ENCODE results near the gene SLC25A38.
"Not testable (repeated sequence)": the region's sequence is repeated elsewhere in the genome, so short reads cannot be mapped to it uniquely, and the experiment has no call there.

DNA sequence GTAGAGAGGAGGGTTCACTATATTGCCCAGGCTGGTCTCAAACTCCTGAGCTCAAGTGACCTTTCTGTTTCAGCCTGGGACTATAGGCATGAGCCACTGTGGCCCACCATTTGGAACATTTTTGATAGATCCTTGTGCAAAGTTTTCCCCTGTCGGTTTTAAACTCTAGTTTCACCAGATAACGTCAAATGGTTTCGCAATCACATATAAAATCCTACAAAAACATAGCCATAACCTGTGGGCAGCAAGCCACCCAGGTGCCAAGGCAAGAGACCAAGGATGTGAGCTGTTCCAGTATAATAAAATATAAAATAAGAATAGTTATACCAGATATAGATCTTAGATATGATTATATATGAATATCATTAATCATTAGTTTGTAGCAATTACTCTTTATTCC, 33.8 kb downstream of the SLC25A38 start:
- TF ChIP-seq, protein P1, sequence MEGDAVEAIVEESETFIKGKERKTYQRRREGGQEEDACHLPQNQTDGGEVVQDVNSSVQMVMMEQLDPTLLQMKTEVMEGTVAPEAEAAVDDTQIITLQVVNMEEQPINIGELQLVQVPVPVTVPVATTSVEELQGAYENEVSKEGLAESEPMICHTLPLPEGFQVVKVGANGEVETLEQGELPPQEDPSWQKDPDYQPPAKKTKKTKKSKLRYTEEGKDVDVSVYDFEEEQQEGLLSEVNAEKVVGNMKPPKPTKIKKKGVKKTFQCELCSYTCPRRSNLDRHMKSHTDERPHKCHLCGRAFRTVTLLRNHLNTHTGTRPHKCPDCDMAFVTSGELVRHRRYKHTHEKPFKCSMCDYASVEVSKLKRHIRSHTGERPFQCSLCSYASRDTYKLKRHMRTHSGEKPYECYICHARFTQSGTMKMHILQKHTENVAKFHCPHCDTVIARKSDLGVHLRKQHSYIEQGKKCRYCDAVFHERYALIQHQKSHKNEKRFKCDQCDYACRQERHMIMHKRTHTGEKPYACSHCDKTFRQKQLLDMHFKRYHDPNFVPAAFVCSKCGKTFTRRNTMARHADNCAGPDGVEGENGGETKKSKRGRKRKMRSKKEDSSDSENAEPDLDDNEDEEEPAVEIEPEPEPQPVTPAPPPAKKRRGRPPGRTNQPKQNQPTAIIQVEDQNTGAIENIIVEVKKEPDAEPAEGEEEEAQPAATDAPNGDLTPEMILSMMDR (conservative IDR thresholded peaks at IDR 0.05 in 1 of 2, IDR thresholded peaks at IDR 0.05 in 1 of 2; ENCODE audit: low read depth in 1 of 2, low read length in 2 of 2): not testable (repeated sequence)
- not testable (repeated sequence) for TF ChIP-seq EZH2 (IDR thresholded peaks at IDR 0.05; ENCODE audit: low read length, missing control alignments)
